ENCODE data around the gene MIDN. TPM values are rescaled to one million over a fixed set of nuclear protein-coding genes. Genes with fewer than 3 reads are reported as not detected.

Gene MIDN
- total RNA-seq, 4 donors from 2014 or later = 34.9 to 117 (median 86.3) TPM

DNA sequence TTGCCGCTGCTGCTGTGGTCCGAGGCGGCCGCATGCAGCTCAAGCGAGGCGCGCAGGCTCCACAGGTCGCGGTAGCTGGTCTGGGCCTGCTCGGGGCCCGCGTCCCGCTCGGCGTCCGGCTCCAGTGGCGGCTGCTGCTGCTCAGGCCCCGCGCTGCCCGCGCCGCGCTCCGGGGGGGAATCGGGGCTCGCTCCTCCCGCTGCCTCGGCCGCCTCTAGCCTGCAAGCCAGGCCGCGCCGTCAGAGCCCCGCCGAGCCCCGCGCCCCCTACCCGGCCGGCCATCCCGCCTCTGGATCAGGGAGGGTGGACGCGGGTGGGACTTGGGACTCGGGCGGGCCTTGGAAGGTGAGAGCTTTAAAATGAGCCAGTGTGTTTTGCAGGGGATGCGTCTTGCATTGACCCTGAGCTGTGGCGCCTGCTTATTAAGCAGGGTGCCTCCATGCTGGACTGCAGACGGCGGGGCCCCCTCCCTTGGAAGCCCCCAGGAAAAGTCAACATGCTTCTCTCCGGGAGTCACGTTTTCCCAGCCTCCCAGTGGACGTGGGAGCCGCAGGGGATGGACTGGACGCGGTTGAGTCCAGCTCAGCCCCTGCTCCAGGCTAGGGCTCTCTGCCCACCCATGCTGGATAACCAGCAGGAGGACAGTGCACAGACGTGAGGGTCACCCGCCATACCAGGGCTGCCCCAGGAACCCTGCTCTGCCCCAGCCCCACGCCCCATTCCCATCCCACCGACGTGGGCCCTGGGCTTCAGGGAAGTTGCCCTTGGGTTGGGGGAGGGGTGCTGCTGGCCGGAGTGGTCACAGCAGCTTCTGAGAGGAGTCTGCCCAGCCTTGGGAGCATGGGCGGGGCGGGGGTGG, 18.2 kb upstream of the MIDN start:
- no peak for TF ChIP-seq POLR2A (IDR thresholded peaks at IDR 0.05)
- TF ChIP-seq, protein P1, sequence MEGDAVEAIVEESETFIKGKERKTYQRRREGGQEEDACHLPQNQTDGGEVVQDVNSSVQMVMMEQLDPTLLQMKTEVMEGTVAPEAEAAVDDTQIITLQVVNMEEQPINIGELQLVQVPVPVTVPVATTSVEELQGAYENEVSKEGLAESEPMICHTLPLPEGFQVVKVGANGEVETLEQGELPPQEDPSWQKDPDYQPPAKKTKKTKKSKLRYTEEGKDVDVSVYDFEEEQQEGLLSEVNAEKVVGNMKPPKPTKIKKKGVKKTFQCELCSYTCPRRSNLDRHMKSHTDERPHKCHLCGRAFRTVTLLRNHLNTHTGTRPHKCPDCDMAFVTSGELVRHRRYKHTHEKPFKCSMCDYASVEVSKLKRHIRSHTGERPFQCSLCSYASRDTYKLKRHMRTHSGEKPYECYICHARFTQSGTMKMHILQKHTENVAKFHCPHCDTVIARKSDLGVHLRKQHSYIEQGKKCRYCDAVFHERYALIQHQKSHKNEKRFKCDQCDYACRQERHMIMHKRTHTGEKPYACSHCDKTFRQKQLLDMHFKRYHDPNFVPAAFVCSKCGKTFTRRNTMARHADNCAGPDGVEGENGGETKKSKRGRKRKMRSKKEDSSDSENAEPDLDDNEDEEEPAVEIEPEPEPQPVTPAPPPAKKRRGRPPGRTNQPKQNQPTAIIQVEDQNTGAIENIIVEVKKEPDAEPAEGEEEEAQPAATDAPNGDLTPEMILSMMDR (IDR thresholded peaks at IDR 0.05 in 4 of 5, conservative IDR thresholded peaks at IDR 0.05 in 1 of 5) = no peak

DNA sequence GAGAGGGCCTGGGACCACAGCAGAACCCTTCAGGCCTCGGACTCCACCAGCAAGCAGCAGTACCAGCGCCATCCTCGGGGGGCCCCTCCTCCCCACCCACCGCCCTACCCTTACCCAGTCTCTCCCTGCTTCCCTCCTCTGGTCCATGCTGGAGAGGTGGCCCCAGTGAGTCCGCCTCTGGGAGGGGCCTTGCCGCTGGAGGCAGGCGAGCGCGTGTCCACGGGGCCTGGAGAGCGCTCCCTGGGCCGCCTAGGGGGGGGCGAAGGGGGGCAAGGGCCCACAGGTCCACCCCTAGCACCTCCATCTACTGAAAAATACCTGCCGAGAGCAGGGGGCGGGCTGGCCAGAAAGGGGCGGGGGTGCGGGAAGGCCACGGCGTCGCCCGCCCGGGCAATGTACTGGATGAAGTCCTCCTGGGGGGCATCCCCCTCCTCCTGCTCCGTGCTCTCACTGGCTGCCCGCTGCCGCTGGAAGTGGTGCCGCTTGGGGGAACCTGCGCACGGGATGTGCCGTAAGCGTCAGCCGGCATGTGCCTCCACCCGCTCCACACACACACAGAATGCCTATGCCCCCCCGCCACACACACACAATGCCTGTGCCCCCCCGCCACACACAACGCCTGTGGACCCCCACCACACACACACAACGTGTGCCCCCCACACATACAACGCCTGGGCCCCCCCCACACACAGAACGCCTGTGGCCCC, 17.4 kb upstream of the MIDN start:
- H3K27me3 ChIP-seq = peaks cover 0 to under 1% (median 0%) of the 10 kb centered on the region in 3 donors
- in situ Hi-C loops (cut with MboI; ENCODE audit: low sequenced_read_pairs in 4 of 4) (no loop called here), intact Hi-C loops (cut with DNase I; ENCODE audit: low total_unique reads) (no loop called here)
- DNase-seq (no peak), ATAC-seq (no peak)
- H3K9me3 ChIP-seq = no peaks in the 10 kb centered on the region
- no peak overlapping the region for H3K4me3 ChIP-seq
- no peak overlapping the region for H3K27ac ChIP-seq
- H3K4me1 ChIP-seq = no peaks in the 10 kb centered on the region
- TF ChIP-seq, protein P1 (IDR thresholded peaks at IDR 0.05 in 4 of 5, conservative IDR thresholded peaks at IDR 0.05 in 1 of 5) = no peak
- TF ChIP-seq POLR2A (IDR thresholded peaks at IDR 0.05) = no peak
- H3K36me3 ChIP-seq = peaks cover 0 to 15% of the 10 kb centered on the region in 2 donors

More for the DNA sequence above, 18.2 kb upstream of the MIDN start:
- H3K27ac ChIP-seq = no peak overlapping the region
- DNase-seq (no peak), ATAC-seq (no peak)
- H3K36me3 ChIP-seq = peaks cover 0 to 17% of the 10 kb centered on the region in 2 donors
- no peaks in the 10 kb centered on the region for H3K9me3 ChIP-seq
- no peaks in the 10 kb centered on the region for H3K4me1 ChIP-seq
- no peak overlapping the region for H3K4me3 ChIP-seq
- in situ Hi-C loops (cut with MboI; ENCODE audit: low sequenced_read_pairs in 4 of 4) (no loop called here), intact Hi-C loops (cut with DNase I; ENCODE audit: low total_unique reads) (no loop called here)
- no peaks in the 10 kb centered on the region for H3K27me3 ChIP-seq

DNA sequence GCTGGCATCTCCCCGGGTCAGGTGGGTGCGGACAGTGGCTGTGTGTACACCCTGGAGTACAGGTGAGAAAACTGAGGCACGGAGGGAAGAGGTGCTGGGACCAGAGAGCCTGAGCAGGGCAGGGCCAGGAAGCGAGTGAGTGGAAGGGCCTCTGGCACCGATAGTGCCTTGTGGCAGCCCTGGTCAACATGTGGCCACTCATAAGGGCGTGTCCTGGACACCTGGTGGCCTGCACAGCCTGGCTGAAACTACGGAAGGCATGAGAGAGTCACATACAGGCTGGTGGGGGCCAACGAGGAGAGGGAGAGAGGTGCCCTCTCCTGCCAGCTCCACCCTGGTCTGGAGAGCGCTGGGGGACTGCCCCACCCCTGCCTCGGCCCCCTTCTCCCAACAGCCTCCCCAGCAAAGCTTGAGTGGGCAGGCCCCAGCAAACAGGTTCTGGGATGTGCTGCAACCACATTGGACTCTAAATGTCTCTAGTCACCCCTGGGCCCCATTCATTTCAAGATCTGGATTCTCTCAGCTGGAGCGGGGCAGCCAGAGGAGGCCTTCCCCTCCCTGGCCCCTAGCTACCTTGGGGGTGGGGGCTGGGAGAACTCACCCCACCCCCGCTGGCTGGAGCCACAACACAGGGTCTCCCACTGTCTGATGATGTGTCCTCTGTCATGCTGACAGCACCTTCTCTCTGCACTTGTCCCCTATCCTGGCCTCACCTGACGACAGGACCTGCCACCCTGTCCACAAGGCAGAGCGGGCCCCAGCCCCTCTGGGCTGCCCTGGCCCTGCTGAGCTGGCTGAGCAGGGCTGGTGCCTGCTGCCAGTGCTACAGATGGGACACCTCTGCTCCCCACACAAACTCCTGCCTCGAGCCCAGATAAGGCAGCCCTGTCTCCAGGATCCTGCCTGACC, 16.4 kb upstream of the MIDN start:
- in situ Hi-C loops (cut with MboI; ENCODE audit: low sequenced_read_pairs in 4 of 4) = no loop called here
- no peak for DNase-seq
- intact Hi-C loops (cut with DNase I; ENCODE audit: low total_unique reads) = no loop called here

DNA sequence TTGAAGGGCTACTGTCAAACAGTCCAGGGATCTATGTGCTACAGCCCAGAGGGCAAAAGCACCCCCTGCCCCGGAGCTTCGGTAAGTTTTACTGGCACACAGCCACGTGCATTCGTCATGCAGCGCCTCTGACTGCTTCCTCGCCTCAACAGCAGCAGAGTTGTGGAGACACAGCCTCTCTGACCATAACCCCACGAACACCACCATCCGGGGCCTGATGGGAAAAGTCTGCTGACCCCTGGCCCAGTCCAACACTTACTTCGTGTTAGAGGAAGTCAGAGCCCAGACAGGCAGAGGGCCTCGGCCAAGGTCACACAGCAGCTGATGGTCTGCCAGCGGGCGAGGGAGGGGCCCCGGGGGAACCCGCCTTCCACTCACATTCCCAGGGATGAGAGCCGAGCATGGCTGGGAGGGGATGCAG, 15.7 kb upstream of the MIDN start:
- no peak for ATAC-seq

More for the DNA sequence above, 16.4 kb upstream of the MIDN start:
- H3K4me1 ChIP-seq = peaks cover 2% of the 10 kb centered on the region in 2 donors
- H3K9me3 ChIP-seq = no peaks in the 10 kb centered on the region
- no peak for TF ChIP-seq POLR2A (IDR thresholded peaks at IDR 0.05)
- ATAC-seq = peak in 1 of 2 donors; percentile 25
- peaks cover 0 to 4% of the 10 kb centered on the region in 2 donors for H3K36me3 ChIP-seq
- H3K27ac ChIP-seq = peak overlapping the region in 2 of 4 donors; percentile 0 to 40
- no peak overlapping the region for H3K4me3 ChIP-seq
- peaks cover under 1 to 6% (median 4%) of the 10 kb centered on the region in 3 donors for H3K27me3 ChIP-seq

More for the DNA sequence above, 15.7 kb upstream of the MIDN start:
- TF ChIP-seq POLR2A (IDR thresholded peaks at IDR 0.05) = no peak
- TF ChIP-seq, protein P1 (IDR thresholded peaks at IDR 0.05 in 4 of 5, conservative IDR thresholded peaks at IDR 0.05 in 1 of 5) = no peak
- intact Hi-C loops (cut with DNase I; ENCODE audit: low total_unique reads) = no loop called here
- no peaks in the 10 kb centered on the region for H3K36me3 ChIP-seq
- DNase-seq = no peak
- H3K27me3 ChIP-seq = peaks cover 4 to 6% (median 5%) of the 10 kb centered on the region in 3 donors
- peaks cover 3 to 7% of the 10 kb centered on the region in 2 donors for H3K4me1 ChIP-seq
- in situ Hi-C loops (cut with MboI; ENCODE audit: low sequenced_read_pairs in 4 of 4) = no loop called here
- no peaks in the 10 kb centered on the region for H3K9me3 ChIP-seq
- H3K27ac ChIP-seq = peak overlapping the region in 1 of 4 donors; percentile 40
- no peak overlapping the region for H3K4me3 ChIP-seq
